ENCODE data around the gene PPFIBP1.
"Not testable (repeated sequence)": the region's sequence is repeated elsewhere in the genome, so short reads cannot be mapped to it uniquely, and the experiment has no call there.

PPFIBP1 gene

DNA sequence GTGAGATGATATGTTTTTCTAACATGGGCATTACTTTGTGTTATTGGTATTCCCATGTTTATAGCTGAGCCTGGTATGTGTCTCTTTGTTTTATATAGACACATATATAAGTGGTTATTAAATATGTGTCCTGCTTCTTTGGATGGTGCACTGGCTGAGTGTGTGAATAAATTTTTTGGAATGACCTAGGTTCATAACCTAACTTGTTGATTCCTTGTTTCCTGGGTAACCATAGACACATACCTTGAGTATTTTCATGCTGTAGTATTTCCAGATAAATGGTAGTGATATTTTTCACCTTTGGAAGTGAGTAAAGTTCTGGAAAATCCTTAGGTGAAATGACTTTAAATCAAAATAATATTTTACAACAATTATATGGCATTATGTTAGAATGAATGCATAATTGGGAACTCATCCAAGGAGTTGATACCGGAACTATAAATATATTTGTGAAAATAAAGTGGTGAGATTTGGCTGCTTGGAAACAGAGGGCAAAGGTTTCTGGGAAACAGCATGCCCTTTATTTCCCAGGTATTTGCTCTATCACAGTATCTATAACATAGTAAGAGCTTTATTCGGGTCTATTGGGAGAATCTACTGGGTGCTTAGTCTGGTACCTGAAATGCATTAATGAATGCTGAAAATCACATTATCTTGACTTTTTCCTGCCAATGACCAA, 107.9 kb downstream of the PPFIBP1 start:
- DNase-seq: no peak

- peak; percentile 70 for DNase-seq
These were observed 111.5 kb downstream of the PPFIBP1 start for GRCh38 chr12:27635349-27635972.

- DNase-seq: not testable (repeated sequence)
These were observed 112.6 kb downstream of the PPFIBP1 start for GRCh38 chr12:27636569-27636968.

DNA sequence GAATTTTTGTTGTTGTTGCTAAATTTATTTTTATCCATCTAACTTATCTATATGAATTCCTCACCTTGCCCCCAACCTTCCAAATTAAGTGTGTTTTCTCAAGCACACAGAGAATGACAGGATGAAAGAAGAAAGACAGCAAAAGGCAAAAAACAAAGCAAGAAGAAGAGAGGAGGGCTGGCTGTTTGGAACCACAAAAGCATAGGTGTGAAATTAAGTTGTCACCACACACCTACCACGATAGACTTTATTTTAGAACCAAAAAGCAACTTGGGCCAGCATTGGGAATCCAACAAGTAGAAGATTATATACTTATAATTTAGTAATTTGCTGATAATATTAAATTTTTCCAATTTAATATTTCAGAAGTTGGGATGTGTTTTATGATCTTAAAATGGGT, 113.5 kb downstream of the PPFIBP1 start:
- no peak for DNase-seq

- no peak for DNase-seq
These were observed 115.3 kb downstream of the PPFIBP1 start for GRCh38 chr12:27639265-27639664.

GRCh38 chr12:27640566-27641200, 116.7 kb downstream of the PPFIBP1 start:
- DNase-seq: not testable (repeated sequence)

DNA sequence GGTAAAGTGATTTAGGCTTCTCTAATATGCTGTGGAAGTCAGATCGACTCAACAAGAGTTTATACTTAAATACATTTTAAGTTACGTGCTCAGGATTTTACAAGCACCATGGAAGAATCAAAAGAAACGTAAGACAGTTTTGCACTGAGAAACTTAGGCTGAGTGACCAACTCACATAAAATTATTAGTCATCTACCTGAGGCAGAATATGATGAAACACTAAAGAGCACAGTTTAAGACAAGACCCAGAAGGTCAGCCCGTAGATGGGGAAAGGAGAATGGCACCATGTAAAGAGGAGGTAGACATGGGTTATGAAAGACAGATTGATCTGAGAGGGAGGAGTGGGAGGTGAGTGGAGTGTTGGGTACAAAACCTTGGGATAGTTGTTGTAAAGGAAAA, 118.4 kb downstream of the PPFIBP1 start:
- DNase-seq: not testable (repeated sequence)

GRCh38 chr12:27642892-27643291, 118.9 kb downstream of the PPFIBP1 start:
- not testable (repeated sequence) for DNase-seq

DNA sequence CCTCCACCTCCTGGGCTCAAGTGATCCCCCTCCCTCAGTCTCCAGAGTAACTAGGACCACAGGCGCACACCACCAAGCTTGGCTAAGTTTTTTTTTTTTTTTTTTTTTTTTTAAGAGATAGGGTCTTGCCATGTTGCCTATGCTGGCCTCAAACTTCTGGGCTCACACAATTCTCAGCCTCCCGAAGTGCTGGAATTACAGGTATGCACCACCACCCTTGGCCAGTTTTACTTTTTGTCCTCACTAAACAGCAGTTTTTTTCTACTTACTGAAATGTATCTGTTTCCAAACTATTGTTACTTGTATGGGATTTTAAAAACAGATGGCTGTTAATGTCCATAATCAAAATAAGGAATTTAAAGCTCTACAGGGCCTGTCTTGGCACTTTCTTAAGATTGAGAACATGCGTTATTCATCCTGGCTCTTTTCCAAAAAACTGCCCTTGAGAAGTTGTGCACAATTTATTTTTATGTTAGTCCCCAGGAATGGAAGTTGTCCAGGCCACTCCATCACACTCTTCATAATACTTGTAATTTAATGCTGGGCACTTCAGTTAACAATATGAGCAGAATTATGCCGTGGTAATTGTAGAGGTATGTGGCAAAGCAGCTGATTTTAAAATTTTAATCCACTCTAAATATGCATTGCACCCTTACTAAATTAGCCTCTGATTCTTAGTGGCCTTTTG, 120.3 kb downstream of the PPFIBP1 start:
- peak; percentile 51 for DNase-seq

DNA sequence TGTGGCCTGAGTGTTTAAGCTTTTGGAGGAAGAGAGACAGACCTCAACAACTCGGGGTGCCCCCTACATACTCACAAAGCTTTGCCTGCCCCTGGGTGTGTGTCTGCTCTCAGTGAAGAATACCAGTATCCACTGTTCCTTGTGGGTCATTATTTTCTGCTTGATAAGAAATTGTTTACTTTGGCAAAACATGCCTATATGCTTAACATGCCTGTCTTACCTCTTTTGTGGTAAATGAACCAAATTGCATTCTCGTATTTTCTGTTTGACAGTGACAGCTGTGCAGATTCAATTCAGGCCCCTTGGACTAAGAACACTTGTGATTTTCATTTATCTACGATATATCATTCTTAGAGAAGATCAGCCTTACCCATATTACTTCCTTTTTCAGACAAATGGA, 121.7 kb downstream of the PPFIBP1 start:
- no peak for DNase-seq

GRCh38 chr12:27646149-27646548, 122.1 kb downstream of the PPFIBP1 start:
- no peak for DNase-seq

- no peak for DNase-seq
These were observed 126.0 kb downstream of the PPFIBP1 start for GRCh38 chr12:27650011-27650410.

DNA sequence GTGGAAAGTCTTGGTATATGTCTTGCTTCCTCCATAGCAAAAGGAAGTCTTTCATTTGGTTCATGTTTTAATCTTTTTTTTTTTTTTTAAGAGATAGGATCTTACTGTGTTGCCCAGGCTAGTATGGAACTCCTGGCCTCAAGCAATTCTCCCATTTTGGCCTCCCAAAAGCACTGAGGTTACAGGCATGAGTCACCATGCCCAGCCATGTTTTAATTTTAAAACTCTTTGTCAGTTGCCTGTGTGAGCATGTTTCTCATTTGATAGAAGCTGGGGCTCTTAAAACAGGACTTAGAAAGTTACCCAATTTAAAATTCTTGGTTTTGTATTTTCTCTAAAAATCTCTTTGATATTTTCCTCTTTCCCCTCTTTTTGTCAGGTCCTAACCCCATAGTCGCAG, 127.2 kb downstream of the PPFIBP1 start:
- DNase-seq: peak; percentile 27

DNA sequence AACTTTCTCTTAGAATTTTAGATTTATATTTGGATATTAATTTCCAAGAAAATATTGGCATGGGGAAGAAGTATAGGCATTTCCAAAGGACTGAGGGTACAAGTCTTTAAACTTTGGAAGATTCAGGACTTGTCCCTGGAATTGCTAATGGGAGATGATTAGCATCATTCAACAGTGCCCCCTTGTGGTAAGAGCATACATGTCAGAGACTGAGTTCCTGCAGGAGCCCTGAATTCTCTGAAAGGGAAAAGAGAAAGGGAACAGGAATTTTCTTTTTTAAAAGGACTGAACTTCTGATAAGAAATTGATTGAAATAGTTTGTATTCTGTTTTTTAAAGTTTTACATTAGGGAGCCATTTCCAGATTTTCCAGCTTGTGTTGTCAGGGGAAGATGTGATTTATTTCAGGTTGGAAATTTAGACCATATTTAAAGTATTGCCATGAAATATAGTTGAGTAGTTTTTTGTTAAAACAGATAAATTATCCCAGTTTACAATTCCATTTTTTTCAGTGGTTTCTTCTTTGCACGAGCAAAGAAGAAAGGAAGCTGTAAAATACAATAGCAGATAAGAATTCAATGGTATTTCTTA, 128.3 kb downstream of the PPFIBP1 start:
- DNase-seq: peak; percentile 76

GRCh38 chr12:27653661-27654060, 129.7 kb downstream of the PPFIBP1 start:
- no peak for DNase-seq

DNA sequence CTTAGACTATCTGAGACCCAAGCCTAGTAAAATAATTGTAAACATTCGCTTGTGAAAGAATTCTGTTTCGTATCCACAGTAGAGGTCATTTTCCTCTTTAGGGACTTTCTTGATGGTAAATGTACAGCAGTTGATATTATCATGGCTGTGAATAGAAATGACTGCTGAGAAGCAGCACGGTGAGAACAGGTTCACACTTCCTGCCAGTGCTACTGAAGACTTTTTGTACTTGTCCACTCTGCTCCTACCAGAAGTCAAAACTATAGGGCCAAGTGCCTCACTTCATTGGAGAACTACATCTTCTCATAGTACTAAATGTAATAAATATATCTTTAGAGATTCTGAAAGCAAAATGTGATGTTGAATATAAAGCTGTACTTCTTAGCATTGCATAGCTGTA, 131.5 kb downstream of the PPFIBP1 start:
- DNase-seq: not testable (repeated sequence)

- DNase-seq: peak; percentile 12
These were observed 133.3 kb downstream of the PPFIBP1 start for GRCh38 chr12:27657296-27657695.

- no peak for DNase-seq
These were observed 141.7 kb downstream of the PPFIBP1 start for GRCh38 chr12:27665704-27666103.

GRCh38 chr12:27666510-27666909, 142.5 kb downstream of the PPFIBP1 start:
- DNase-seq: no peak

GRCh38 chr12:27667540-27667939, 143.5 kb downstream of the PPFIBP1 start:
- DNase-seq: peak; percentile 52

GRCh38 chr12:27672051-27672450, 148.0 kb downstream of the PPFIBP1 start:
- no peak for DNase-seq

DNA sequence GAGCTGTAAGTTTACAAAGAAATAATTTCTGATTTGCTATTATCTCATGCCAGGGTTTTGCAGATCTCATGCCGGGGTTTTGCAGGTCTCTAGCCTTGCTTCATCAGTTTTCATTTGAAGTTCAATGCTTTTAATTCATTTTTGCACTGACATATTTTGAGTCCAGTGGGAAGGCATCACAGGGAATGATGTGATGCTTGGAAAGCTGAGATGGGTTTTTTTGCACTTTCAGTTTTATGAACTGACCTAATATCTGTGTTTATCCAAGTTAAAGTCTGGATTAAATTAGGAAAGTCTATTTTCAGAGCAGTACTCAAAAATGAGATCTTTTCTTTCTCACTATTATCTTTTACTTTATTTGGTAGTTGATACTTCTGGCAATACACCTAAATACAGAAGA, 148.6 kb downstream of the PPFIBP1 start:
- DNase-seq: no peak

DNA sequence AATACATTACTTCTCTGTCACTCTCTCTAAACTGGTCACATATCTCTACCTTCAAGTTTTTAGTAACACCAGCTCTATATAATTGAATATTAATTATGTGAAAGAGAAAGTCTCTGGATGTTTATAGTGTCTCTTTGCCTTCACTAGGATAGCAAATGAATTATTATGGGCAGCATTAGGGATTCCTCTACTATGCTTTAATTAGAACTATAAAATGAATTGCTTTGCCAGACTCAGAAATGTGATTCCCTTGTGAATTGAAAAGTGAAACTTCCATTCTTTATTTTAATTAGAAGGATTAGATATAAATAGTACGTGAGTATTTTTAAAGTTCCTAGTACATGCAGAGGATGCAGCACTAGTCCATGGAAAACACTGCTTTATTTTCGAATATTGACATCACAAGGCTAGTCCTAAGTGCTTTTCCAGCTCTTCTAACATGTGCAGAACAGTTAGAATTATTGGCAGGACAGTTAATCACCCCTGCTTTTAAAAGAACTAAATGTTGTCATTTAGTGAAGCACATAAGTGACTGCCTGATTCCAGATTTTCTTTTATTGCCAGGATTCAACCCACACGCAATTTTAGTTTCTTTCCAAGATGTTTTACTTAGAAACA, 149.2 kb downstream of the PPFIBP1 start:
- no peak for DNase-seq
